ENCODE measurements around the gene DLGAP3. TPM values are rescaled to one million over a fixed set of nuclear protein-coding genes. Genes with fewer than 3 reads are reported as not detected.

The DLGAP3 gene
- total and polyA plus RNA-seq, 4 donors = 0.05 to 0.19 (median 0.08) TPM

DNA sequence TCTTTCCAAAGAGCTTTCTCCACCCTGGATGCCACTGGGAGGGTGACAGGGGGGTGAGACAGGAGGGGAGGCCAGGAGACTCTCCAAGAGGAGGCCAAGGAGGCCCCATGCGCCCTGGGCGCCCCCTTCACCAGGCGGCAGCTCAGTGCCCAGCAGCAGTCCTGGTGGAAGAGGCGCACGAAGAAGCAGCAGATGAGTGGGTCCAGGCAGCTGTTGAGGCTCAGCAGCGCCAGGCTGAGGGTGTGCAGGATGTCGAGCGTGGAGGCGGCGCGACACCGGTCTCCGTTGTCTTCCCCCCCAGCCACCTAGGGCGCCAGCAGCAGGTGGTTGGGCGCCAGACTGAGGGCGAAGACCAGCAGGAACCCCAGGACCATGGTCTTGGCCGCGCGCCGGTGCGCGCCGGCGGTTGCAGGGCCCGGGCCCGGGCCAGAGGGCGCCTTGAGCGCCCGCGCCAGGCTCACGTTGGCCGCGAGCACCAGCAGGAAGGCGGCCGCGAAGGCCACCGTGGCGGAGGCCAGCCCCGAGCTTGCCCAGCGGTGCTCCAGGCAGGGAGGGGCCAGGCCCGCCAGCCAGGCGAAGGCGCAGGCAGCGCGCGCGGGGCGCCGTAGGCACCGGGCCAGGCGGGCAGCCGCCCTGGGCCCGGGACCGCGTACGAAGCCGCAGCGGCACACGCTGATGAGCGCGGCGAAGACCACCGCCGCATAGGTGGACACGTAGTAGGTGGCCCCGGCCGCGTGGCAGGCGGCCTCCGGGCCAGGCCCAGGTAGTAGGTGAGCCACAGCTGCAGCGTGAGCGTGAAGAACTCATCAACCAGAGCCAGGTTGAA, 47.1 kb upstream of the DLGAP3 start:
- WGBS = 80% methylated on average over 72 of the region's 72 CpGs
- Histone ChIP-seq H3K4me1 (ENCODE audit: control insufficient read depth in 4 of 4, insufficient read depth in 4 of 4, low read length in 3 of 4) (no peaks in the 10 kb centered on the region), H3K27me3 (ENCODE audit: control insufficient read depth in 4 of 4, insufficient read depth in 4 of 4, low read length in 3 of 4) (no peaks in the 10 kb centered on the region), H3K4me3 (ENCODE audit: low read depth in 1 of 3, low read length in 3 of 3) (no peak overlapping the region), H3K9me3 (ENCODE audit: control insufficient read depth in 4 of 4, low read length in 3 of 4) (no peaks in the 10 kb centered on the region), H3K36me3 (ENCODE audit: control insufficient read depth in 4 of 4, insufficient read depth in 3 of 4, low read depth in 1 of 4, low read length in 3 of 4) (peaks cover 0 to 7% (median under 1%) of the 10 kb centered on the region in 4 donors), H3K9ac (ENCODE audit: low read depth in 1 of 2, low read length in 2 of 2) (no peak overlapping the region), H3K27ac (ENCODE audit: low read depth in 1 of 2, low read length in 2 of 2) (no peak overlapping the region)
- DNase-seq (ENCODE audit: low spot score) = no peak
- no peak for TF ChIP-seq EGR1 (IDR thresholded peaks at IDR 0.05; ENCODE audit: low read depth in 2 of 2)
- TF ChIP-seq REST (IDR thresholded peaks at IDR 0.05) = no peak
- TF ChIP-seq NR2F2 (IDR thresholded peaks at IDR 0.05) = no peak
- no peak for TF ChIP-seq CTCF (IDR thresholded peaks at IDR 0.05; ENCODE audit: low read depth, low read length, missing input control)
- no peak for TF ChIP-seq FOXA1 (IDR thresholded peaks at IDR 0.05)
- no peak for TF ChIP-seq GABPA (IDR thresholded peaks at IDR 0.05 in 1 of 2, conservative IDR thresholded peaks at IDR 0.05 in 1 of 2)
- no peak for TF ChIP-seq MAX (IDR thresholded peaks at IDR 0.05)
- TF ChIP-seq ATF3 (IDR thresholded peaks at IDR 0.05) = no peak
- no peak for TF ChIP-seq SP1 (IDR thresholded peaks at IDR 0.05)
- TF ChIP-seq, protein P1, sequence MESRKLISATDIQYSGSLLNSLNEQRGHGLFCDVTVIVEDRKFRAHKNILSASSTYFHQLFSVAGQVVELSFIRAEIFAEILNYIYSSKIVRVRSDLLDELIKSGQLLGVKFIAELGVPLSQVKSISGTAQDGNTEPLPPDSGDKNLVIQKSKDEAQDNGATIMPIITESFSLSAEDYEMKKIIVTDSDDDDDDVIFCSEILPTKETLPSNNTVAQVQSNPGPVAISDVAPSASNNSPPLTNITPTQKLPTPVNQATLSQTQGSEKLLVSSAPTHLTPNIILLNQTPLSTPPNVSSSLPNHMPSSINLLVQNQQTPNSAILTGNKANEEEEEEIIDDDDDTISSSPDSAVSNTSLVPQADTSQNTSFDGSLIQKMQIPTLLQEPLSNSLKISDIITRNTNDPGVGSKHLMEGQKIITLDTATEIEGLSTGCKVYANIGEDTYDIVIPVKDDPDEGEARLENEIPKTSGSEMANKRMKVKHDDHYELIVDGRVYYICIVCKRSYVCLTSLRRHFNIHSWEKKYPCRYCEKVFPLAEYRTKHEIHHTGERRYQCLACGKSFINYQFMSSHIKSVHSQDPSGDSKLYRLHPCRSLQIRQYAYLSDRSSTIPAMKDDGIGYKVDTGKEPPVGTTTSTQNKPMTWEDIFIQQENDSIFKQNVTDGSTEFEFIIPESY (IDR thresholded peaks at IDR 0.05) = no peak
- no peak for TF ChIP-seq YY1 (IDR thresholded peaks at IDR 0.05)
- TF ChIP-seq RAD21 (IDR thresholded peaks at IDR 0.05) = no peak
- no peak for TF ChIP-seq TAF1 (conservative IDR thresholded peaks at IDR 0.05)

DNA sequence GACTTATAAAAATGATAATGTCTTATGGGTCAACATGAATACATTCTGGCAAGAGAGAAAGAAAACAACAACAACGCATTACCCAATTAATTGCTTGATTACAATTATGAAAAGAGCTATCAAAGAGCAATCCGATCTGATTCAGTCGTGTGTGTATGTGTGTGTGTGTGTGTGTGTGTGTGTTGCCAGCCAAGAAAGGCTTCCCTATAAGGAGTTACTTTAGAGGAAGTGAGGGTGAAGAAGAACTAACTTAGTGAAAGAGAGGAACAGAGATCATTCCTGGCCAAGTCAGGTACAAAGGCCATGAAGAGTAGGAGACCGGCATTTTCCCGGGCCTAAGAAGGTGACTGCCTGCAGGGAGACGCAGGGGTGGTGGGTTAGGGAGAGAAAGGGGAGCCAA, 46.3 kb upstream of the DLGAP3 start:
- no peak overlapping the region for H3K4me3 ChIP-seq (ENCODE audit: low read depth in 1 of 3, low read length in 3 of 3)
- H3K27ac ChIP-seq (ENCODE audit: low read depth in 1 of 2, low read length in 2 of 2) = no peak overlapping the region
- peaks cover 0 to 7% (median 0%) of the 10 kb centered on the region in 4 donors for H3K36me3 ChIP-seq (ENCODE audit: control insufficient read depth in 4 of 4, insufficient read depth in 3 of 4, low read depth in 1 of 4, low read length in 3 of 4)
- TF ChIP-seq RAD21 (IDR thresholded peaks at IDR 0.05) = no peak
- no peak for TF ChIP-seq ATF3 (IDR thresholded peaks at IDR 0.05)
- TF ChIP-seq HNF4G (IDR thresholded peaks at IDR 0.05) = no peak
- WGBS = 89% methylated on average over 6 of the region's 6 CpGs
- H3K9ac ChIP-seq (ENCODE audit: low read depth in 1 of 2, low read length in 2 of 2) = no peak overlapping the region
- no peak for DNase-seq (ENCODE audit: low spot score)
- no peaks in the 10 kb centered on the region for H3K4me1 ChIP-seq (ENCODE audit: control insufficient read depth in 4 of 4, insufficient read depth in 4 of 4, low read length in 3 of 4)
- H3K27me3 ChIP-seq (ENCODE audit: control insufficient read depth in 4 of 4, insufficient read depth in 4 of 4, low read length in 3 of 4) = no peaks in the 10 kb centered on the region
- no peaks in the 10 kb centered on the region for H3K9me3 ChIP-seq (ENCODE audit: control insufficient read depth in 4 of 4, low read length in 3 of 4)

All from liver (tissue), 9 donors.